ENCODE data around the gene NEGR1. TPM values are rescaled to one million over a fixed set of nuclear protein-coding genes. Genes with fewer than 3 reads are reported as not detected.
"Not testable (repeated sequence)": the region's sequence is repeated elsewhere in the genome, so short reads cannot be mapped to it uniquely, and the experiment has no call there.

NEGR1 gene
- total RNA-seq, 1 donor from 2014 or later, result 9.7 TPM

- Histone ChIP-seq H3K27me3 (ENCODE audit: low read depth) (no peaks in the 10 kb centered on the region), H3K9me3 (replicated peaks) (no peaks in the 10 kb centered on the region), H3K27ac (replicated peaks) (no peak overlapping the region), H3K4me1 (no peaks in the 10 kb centered on the region), H3K4me3 (no peak overlapping the region), H3K36me3 (no peaks in the 10 kb centered on the region)
- no peak for DNase-seq
- TF ChIP-seq CTCF (IDR thresholded peaks at IDR 0.05; ENCODE audit: borderline replicate concordance), result no peak
- intact Hi-C loops (cut with micrococcal nuclease), result no loop called here
Observed at GRCh38 chr1:71914626-71915025, 367.7 kb downstream of the NEGR1 start.

- H3K9me3 ChIP-seq (replicated peaks), result no peaks in the 10 kb centered on the region
- no peak for DNase-seq
- intact Hi-C loops (cut with micrococcal nuclease), result no loop called here
- no peak overlapping the region for H3K4me3 ChIP-seq
- no peaks in the 10 kb centered on the region for H3K4me1 ChIP-seq
- no peak overlapping the region for H3K27ac ChIP-seq (replicated peaks)
- TF ChIP-seq CTCF (IDR thresholded peaks at IDR 0.05; ENCODE audit: borderline replicate concordance), result no peak
- H3K27me3 ChIP-seq (ENCODE audit: low read depth), result no peaks in the 10 kb centered on the region
- no peaks in the 10 kb centered on the region for H3K36me3 ChIP-seq
Observed at GRCh38 chr1:71908871-71909390, 373.4 kb downstream of the NEGR1 start.

GRCh38 chr1:71908303-71908702, 374.0 kb downstream of the NEGR1 start:
- H3K4me3 ChIP-seq, result no peak overlapping the region
- H3K36me3 ChIP-seq, result no peaks in the 10 kb centered on the region
- intact Hi-C loops (cut with micrococcal nuclease), result no loop called here
- H3K27ac ChIP-seq (replicated peaks), result no peak overlapping the region
- no peak for TF ChIP-seq CTCF (IDR thresholded peaks at IDR 0.05; ENCODE audit: borderline replicate concordance)
- H3K27me3 ChIP-seq (ENCODE audit: low read depth), result no peaks in the 10 kb centered on the region
- no peak for DNase-seq
- no peaks in the 10 kb centered on the region for H3K9me3 ChIP-seq (replicated peaks)
- no peaks in the 10 kb centered on the region for H3K4me1 ChIP-seq

GRCh38 chr1:71899881-71900280, 382.5 kb downstream of the NEGR1 start:
- H3K36me3 ChIP-seq, result no peaks in the 10 kb centered on the region
- intact Hi-C loops (cut with micrococcal nuclease), result no loop called here
- H3K4me1 ChIP-seq, result no peaks in the 10 kb centered on the region
- H3K9me3 ChIP-seq (replicated peaks), result peaks cover 2% of the 10 kb centered on the region
- no peak overlapping the region for H3K4me3 ChIP-seq
- no peak overlapping the region for H3K27ac ChIP-seq (replicated peaks)
- TF ChIP-seq CTCF (IDR thresholded peaks at IDR 0.05; ENCODE audit: borderline replicate concordance), result no peak
- no peaks in the 10 kb centered on the region for H3K27me3 ChIP-seq (ENCODE audit: low read depth)
- DNase-seq, result no peak

GRCh38 chr1:71888166-71888565, 394.2 kb downstream of the NEGR1 start:
- H3K4me3 ChIP-seq; H3K36me3 ChIP-seq; H3K27me3 ChIP-seq (ENCODE audit: low read depth); intact Hi-C loops (cut with micrococcal nuclease); H3K27ac ChIP-seq (replicated peaks); DNase-seq; H3K4me1 ChIP-seq; H3K9me3 ChIP-seq (replicated peaks): not testable (repeated sequence)

GRCh38 chr1:71885171-71885570, 397.2 kb downstream of the NEGR1 start:
- H3K36me3 ChIP-seq, result no peaks in the 10 kb centered on the region
- H3K27ac ChIP-seq (replicated peaks), result no peak overlapping the region
- H3K9me3 ChIP-seq (replicated peaks), result no peaks in the 10 kb centered on the region
- intact Hi-C loops (cut with micrococcal nuclease), result no loop called here
- TF ChIP-seq CTCF (IDR thresholded peaks at IDR 0.05; ENCODE audit: borderline replicate concordance), result no peak
- H3K4me1 ChIP-seq, result no peaks in the 10 kb centered on the region
- H3K4me3 ChIP-seq, result no peak overlapping the region
- no peaks in the 10 kb centered on the region for H3K27me3 ChIP-seq (ENCODE audit: low read depth)
- no peak for DNase-seq

All from left ventricle myocardium inferior (tissue), 1 donor.